GM21528 (cell line): ENCODE results near the gene ATP5ME.

Experiments used
- ATAC-seq: cut with Tn5 transposase; IDR thresholded peaks from one replicate; pipeline ENCODE4 v1.9.1; 2021; ENCODE audit warnings: mild to moderate bottlenecking, moderate library complexity; ENCODE audit not compliant: unreplicated experiment, low FRiP score

ATP5ME gene

GRCh38 chr4:685679-686412, 11.8 kb upstream of the ATP5ME start:
- no peak for ATAC-seq

GRCh38 chr4:684623-685327, 10.7 kb upstream of the ATP5ME start:
- no peak for ATAC-seq

DNA sequence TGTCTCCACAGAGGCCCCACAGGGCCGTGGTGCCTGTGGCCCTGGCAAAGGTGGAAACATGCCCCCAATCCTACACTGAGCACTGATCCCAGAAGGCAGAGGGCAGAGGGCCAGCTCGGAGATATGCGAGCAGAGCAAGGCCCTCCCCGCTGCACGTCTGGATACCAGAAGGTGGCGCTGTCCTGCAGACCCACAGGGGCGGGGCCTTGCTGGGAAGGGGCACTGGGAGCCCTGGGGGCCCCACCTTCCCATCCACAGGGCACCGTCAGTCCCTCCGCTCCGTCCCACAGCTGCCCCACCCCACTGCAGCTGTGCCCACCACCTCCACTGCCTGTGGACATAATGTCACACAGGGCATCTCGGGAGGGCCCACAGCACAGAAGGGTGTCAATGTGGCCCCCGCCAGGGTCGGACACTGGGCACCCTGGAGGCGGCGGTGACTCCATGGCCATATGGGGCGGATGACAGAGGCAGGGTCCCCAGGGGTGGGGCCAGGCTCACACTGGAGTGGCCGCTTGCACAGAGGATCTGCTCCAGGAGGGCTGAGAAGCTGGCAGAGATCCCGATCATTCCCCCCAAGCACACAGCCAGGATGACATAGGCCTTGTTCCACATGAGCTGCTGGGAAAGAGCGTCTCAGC, 10.0 kb upstream of the ATP5ME start:
- no peak for ATAC-seq

GRCh38 chr4:683247-683897, 9.3 kb upstream of the ATP5ME start:
- ATAC-seq: no peak

- ATAC-seq: no peak
Observed at GRCh38 chr4:682490-683172, 8.6 kb upstream of the ATP5ME start.

- no peak for ATAC-seq
Observed at GRCh38 chr4:681736-682451, 7.8 kb upstream of the ATP5ME start.

GRCh38 chr4:680928-681645, 7.0 kb upstream of the ATP5ME start:
- no peak for ATAC-seq

- no peak for ATAC-seq
Observed at GRCh38 chr4:680551-680927, 6.5 kb upstream of the ATP5ME start.

GRCh38 chr4:680091-680490, 6.0 kb upstream of the ATP5ME start:
- ATAC-seq: no peak

DNA sequence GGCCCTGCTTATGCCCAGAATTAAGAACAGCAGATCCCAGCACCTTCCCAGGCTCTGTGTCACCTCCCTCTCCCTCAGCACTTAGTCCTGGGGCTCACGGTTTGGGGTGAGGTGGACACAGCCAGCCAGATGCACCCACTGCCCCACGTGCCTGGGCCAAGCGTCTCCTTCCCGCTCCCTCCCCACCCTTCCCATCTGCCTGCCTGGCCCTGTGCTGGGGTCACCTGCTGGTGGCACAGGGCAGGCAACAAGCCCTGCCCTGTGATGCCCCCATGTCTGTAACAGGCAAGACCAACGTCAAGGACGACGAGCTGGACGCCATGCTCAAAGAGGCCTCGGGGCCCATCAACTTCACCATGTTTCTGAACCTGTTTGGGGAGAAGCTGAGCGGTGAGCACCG, 5.6 kb upstream of the ATP5ME start:
- ATAC-seq: no peak

- ATAC-seq: no peak
Observed at GRCh38 chr4:679104-679481, 5.0 kb upstream of the ATP5ME start.

GRCh38 chr4:678331-679103, 4.4 kb upstream of the ATP5ME start:
- no peak for ATAC-seq

- no peak for ATAC-seq
Observed at GRCh38 chr4:677431-678293, 3.6 kb upstream of the ATP5ME start.

DNA sequence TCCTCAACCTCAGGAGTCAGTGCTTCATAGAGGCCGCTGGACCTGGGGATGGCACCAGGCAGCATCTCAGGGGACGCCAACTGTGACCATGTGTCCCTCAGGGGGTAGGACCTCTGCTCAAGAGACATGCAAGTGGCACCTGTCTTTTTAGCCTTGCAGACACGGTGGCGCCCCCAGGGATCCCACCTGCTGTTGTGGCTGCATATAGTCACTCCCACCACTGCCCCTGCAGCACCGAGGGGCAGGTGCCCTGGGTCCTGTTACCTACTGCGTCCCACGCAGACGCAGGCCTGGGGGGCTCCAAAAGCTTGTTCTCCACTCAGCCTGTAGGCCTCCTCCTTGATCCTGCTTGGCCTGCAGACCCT, 2.8 kb upstream of the ATP5ME start:
- no peak for ATAC-seq

GRCh38 chr4:675980-676870, 2.1 kb upstream of the ATP5ME start:
- no peak for ATAC-seq

DNA sequence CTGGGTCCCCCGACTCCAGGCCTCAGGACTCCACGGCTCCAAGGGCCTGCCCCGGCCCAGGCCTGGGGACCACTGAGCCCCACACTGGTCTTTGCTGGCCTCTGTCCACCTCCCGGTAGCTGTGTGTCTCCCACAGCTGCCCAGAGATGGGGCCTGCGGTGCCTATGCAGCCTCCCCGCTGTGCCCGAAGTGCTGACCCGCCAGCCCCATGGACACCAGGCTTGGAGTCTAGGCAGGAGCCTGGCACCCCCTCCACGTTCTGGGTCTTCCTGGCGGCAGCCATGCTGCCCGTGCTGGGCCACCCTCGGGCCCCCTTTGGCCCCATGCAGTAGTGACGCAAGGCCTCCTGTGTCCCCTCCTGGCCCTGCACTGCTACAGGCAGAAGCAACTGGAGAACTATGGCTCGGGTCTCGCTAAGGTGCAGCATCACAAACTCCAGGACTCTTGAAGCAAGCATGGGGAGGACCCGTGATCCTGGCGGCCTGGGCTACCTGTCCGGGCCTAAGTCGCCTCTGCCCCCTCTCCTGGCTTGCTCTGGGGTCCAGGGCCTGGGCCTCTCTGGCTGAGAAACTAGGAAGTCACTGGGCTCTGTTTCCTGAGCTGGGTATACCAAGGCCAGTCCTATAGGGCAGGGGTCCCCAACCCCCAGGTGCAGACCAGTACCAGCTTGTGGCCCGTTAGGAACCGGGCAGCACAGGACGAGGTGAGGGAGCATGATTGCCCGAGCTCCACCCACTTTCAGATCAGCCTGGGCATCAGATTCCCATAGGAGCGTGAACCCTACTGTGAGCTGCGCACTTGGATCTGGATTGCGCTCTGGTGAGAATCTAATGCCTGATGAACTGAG, 1.2 kb upstream of the ATP5ME start:
- ATAC-seq: peak; percentile 22
